ENCODE results near the gene HAPSTR1. TPM values are rescaled to one million over a fixed set of nuclear protein-coding genes. Genes with fewer than 3 reads are reported as not detected.

The HAPSTR1 gene
- total RNA-seq, 1 donor from 2014 or later = 143 TPM

- TF ChIP-seq CTCF (IDR thresholded peaks at IDR 0.05; ENCODE audit: partially characterized antibody, unreplicated experiment) = no peak
- H3K4me3 Mint-ChIP-seq (ENCODE audit: unreplicated experiment) = peak overlapping the region; percentile 18
- no peaks in the 10 kb centered on the region for H3K27me3 Mint-ChIP-seq (ENCODE audit: unreplicated experiment)
These were observed 34.4 kb downstream of the HAPSTR1 start for GRCh38 chr16:9125658-9126505.

GRCh38 chr16:9126609-9127008, 35.2 kb downstream of the HAPSTR1 start:
- no peak overlapping the region for H3K27ac Mint-ChIP-seq (ENCODE audit: unreplicated experiment)
- no peak for TF ChIP-seq CTCF (IDR thresholded peaks at IDR 0.05; ENCODE audit: partially characterized antibody, unreplicated experiment)
- no peak for DNase-seq
- no peaks in the 10 kb centered on the region for H3K36me3 Mint-ChIP-seq (ENCODE audit: unreplicated experiment)
- H3K4me1 Mint-ChIP-seq (ENCODE audit: low read depth, unreplicated experiment) = peaks cover 11% of the 10 kb centered on the region
- H3K4me3 Mint-ChIP-seq (ENCODE audit: unreplicated experiment) = no peak overlapping the region
- H3K9me3 Mint-ChIP-seq (ENCODE audit: unreplicated experiment) = no peaks in the 10 kb centered on the region
- no peaks in the 10 kb centered on the region for H3K27me3 Mint-ChIP-seq (ENCODE audit: unreplicated experiment)

More at GRCh38 chr16:9125658-9126505, 34.4 kb downstream of the HAPSTR1 start:
- DNase-seq = no peak
- H3K9me3 Mint-ChIP-seq (ENCODE audit: unreplicated experiment) = no peaks in the 10 kb centered on the region
- no peaks in the 10 kb centered on the region for H3K36me3 Mint-ChIP-seq (ENCODE audit: unreplicated experiment)
- H3K4me1 Mint-ChIP-seq (ENCODE audit: low read depth, unreplicated experiment) = peaks cover 11% of the 10 kb centered on the region
- peak overlapping the region; percentile 14 for H3K27ac Mint-ChIP-seq (ENCODE audit: unreplicated experiment)

GRCh38 chr16:9128346-9129342, 37.2 kb downstream of the HAPSTR1 start:
- DNase-seq = no peak
- H3K27me3 Mint-ChIP-seq (ENCODE audit: unreplicated experiment) = no peaks in the 10 kb centered on the region
- H3K4me1 Mint-ChIP-seq (ENCODE audit: low read depth, unreplicated experiment) = peaks cover 11% of the 10 kb centered on the region
- no peak for TF ChIP-seq CTCF (IDR thresholded peaks at IDR 0.05; ENCODE audit: partially characterized antibody, unreplicated experiment)
- no peaks in the 10 kb centered on the region for H3K9me3 Mint-ChIP-seq (ENCODE audit: unreplicated experiment)
- H3K4me3 Mint-ChIP-seq (ENCODE audit: unreplicated experiment) = no peak overlapping the region
- no peaks in the 10 kb centered on the region for H3K36me3 Mint-ChIP-seq (ENCODE audit: unreplicated experiment)
- peak overlapping the region; percentile 0 for H3K27ac Mint-ChIP-seq (ENCODE audit: unreplicated experiment)

GRCh38 chr16:9134306-9134705, 42.9 kb downstream of the HAPSTR1 start:
- Mint-ChIP-seq H3K36me3 (ENCODE audit: unreplicated experiment) (no peaks in the 10 kb centered on the region), H3K4me3 (ENCODE audit: unreplicated experiment) (no peak overlapping the region), H3K4me1 (ENCODE audit: low read depth, unreplicated experiment) (peaks cover 10% of the 10 kb centered on the region), H3K9me3 (ENCODE audit: unreplicated experiment) (peaks cover 3% of the 10 kb centered on the region), H3K27ac (ENCODE audit: unreplicated experiment) (no peak overlapping the region), H3K27me3 (ENCODE audit: unreplicated experiment) (peaks cover 4% of the 10 kb centered on the region)
- no peak for DNase-seq
- no peak for TF ChIP-seq CTCF (IDR thresholded peaks at IDR 0.05; ENCODE audit: partially characterized antibody, unreplicated experiment)

Data from glutamatergic neuron (in vitro differentiated cells).